AG04449 (cell line): ENCODE results near the gene FAM234B.

Experiments
- CTCF ChIA-PET: fragments of 350-600 bp; formaldehyde crosslinking; extraction: SDS; loops from one replicate; lab custom pipeline; 2021; ENCODE audit warnings: antibody characterized with exemption; lab: Yijun Ruan, JAX
- POLR2A ChIA-PET: fragments of 400-600, 350-600 bp; formaldehyde crosslinking; extraction: SDS; loops from one replicate; lab custom pipeline; 2020; ENCODE audit warnings: antibody characterized with exemption, inconsistent platforms; lab: Yijun Ruan, JAX
- DNase-seq: peaks from one replicate; pipeline ENCODE4 v3.0.0-alpha.2; 2010; ENCODE audit warnings: low read depth, low spot score
- H3K4me3 ChIP-seq: 2 replicates; pipeline ENCODE4 v1.5.1; 2011; ENCODE audit warnings: low read depth, mild to moderate bottlenecking, control low read depth, low read length
- TF ChIP-seq, protein P1 (sequence below): IDR thresholded peaks from one replicate; pipeline ENCODE4 v1.5.1; 2011; ENCODE audit warnings: mild to moderate bottlenecking, moderate library complexity, low read length, control low read depth, inconsistent platforms; ENCODE audit not compliant: insufficient read depth; ENCODE audit errors: missing control alignments

The FAM234B gene

DNA sequence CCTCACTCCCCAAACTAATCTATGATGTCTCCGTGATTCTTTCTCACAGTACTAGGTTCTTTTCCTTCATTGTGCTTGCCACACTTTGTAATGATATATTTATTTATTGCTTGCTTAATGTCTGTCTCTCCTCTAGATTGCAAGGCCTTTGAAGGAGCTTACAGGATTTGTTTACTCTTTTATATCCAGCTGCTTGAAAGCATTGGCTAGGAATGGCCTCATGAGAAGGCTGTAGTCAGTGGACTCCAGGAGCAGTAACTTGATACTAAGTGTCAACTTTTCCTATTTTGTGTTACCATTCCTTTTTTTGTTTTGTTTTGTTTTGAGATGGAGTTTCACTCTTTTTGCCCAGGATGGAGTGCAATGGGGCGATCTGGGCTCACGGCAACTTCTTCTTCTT is 7.3 kb upstream of the FAM234B start:
- CTCF ChIA-PET, result interaction anchor here (2.9 kb wide), 1 partner anchor 13 kb away, joined by 17 read pairs; no protein-coding TSS in a partner anchor
- DNase-seq, result no peak
- TF ChIP-seq, protein P1, sequence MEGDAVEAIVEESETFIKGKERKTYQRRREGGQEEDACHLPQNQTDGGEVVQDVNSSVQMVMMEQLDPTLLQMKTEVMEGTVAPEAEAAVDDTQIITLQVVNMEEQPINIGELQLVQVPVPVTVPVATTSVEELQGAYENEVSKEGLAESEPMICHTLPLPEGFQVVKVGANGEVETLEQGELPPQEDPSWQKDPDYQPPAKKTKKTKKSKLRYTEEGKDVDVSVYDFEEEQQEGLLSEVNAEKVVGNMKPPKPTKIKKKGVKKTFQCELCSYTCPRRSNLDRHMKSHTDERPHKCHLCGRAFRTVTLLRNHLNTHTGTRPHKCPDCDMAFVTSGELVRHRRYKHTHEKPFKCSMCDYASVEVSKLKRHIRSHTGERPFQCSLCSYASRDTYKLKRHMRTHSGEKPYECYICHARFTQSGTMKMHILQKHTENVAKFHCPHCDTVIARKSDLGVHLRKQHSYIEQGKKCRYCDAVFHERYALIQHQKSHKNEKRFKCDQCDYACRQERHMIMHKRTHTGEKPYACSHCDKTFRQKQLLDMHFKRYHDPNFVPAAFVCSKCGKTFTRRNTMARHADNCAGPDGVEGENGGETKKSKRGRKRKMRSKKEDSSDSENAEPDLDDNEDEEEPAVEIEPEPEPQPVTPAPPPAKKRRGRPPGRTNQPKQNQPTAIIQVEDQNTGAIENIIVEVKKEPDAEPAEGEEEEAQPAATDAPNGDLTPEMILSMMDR, result no peak
- no peak overlapping the region for H3K4me3 ChIP-seq
- POLR2A ChIA-PET, result no interaction called here

DNA sequence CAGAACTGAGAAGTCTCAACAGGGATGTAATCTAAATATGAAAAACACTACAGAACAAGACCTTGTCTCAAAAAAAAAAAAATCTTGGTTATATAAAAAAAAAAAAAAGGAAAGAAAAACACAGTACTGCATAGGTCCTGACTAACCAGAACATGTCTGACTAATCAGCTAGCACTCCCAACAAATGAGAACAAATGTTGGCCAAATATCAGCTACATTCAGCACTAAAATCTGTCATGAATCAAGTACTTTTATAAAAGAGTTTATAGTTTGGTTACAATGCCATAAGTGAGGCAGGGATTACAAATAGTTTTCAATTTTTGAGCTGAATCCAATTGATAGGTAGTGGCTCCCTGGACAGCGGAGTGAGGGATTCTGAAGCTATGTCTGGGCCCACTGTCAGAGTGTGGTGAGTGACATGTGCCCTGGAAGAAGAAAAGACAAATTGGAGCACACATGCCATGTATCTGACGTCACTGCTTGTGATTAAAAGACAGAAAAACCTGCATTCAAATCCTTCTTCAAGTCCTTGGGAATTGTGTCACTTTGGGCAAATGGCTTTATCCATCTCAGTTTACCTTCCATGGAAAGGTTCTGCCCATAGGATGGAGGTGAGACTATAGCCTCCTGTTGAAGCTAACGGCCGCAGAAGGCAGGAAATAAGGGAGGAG is 5.6 kb upstream of the FAM234B start:
- TF ChIP-seq, protein P1, result no peak
- no peak overlapping the region for H3K4me3 ChIP-seq
- ChIA-PET POLR2A (interaction anchor here (0.6 to 0.9 kb wide), 2 partner anchors 59 to 158 kb away, joined by 5 to 7 read pairs; partner anchors contain the start of gene EMP1), CTCF (interaction anchor here (1.2 to 2.9 kb wide), 4 partner anchors 13 to 173 kb away, joined by 3 to 17 read pairs (median 8); no protein-coding TSS in a partner anchor)
- DNase-seq, result peak; percentile 65

DNA sequence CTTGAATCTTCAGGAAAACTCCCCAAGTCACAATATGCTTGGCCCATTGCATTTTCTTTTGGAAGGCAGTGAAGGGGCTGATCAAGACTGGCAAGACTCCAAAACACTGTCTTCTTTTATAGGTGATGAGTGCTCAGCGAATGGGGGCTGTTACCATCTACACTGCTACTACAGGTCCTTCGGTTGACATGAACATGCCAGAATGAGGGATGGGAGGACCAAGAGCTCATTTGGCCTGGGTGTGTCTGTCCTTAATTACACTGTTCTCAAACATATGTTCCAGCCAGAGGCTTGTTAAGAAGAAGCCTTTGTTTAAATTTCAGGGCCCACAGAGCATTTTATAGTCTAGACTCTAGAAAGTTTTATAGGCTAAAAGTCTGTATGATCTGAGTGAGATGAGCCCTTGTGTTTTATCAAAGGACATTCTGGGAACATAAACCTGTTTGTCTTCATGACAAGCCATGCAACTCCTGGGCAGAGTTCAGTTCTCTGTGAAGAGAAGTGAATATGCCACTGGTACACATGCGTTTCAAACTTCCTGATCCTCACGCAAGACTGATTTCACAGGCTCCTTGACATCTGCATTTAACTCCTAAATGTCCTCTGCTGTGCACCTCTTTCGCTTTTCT is 4.7 kb upstream of the FAM234B start:
- TF ChIP-seq, protein P1, result no peak
- H3K4me3 ChIP-seq, result no peak overlapping the region
- POLR2A ChIA-PET, result interaction anchor here (0.6 kb wide), 1 partner anchor 10 kb away, joined by 3 read pairs; no protein-coding TSS in a partner anchor
- DNase-seq, result no peak
- CTCF ChIA-PET, result interaction anchor here (2.9 kb wide), 1 partner anchor 172 kb away, joined by 10 read pairs; no protein-coding TSS in a partner anchor

DNA sequence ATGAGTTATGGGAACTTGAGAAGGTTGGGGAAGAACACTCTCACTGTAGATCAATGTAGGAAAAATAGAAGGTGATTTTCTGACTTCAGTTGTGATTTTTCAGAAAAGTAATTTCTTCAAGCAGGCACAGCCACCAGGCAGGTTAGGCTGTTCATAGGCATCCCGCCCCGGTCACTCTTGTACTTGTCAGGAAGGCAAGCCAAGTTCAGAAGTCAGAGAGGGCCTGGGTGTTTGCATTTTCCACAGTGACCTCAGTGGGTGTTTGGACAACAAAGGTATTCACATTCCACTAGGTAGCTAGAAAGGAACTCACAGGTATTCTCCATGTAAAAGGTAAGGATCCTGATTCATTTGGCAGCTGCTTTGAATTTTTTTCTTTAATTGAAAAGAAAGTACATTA is 3.0 kb upstream of the FAM234B start:
- TF ChIP-seq, protein P1, result no peak
- ChIA-PET POLR2A (no interaction called here), CTCF (interaction anchor here (1.3 to 2.9 kb wide), 2 partner anchors 13 to 171 kb away, joined by 5 to 10 read pairs; no protein-coding TSS in a partner anchor)
- no peak overlapping the region for H3K4me3 ChIP-seq
- no peak for DNase-seq

DNA sequence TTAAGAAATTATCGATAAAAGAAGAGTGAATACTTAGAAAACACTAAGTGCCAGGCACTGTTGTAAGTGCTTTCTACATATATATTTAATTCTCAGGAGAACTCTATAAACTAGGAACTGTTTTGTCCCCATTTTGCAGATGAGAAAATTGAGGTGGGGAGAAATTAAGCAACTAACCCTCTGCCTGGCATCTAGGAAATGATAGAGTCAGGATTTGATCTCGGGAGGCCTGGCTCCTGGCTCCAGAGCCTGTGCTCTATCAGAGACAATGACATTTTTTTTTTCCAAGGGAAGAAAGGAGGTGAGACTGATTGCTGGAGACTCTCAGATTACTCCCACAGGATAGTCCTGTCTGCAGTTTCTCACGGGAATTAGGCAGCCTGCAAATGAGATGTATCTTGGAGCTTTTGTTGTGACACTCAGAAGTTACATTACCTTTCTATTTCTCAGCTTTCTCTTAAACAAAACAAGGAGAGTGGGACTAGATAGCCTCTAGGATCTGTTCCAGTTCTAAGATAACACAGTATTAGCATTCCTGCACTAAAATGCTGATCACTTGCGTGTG is 1.4 kb upstream of the FAM234B start:
- no peak for DNase-seq
- no peak overlapping the region for H3K4me3 ChIP-seq
- TF ChIP-seq, protein P1, result no peak
- POLR2A ChIA-PET, result no interaction called here
- CTCF ChIA-PET, result interaction anchor here (0.7 to 3.3 kb wide), 4 partner anchors 19 to 169 kb away, joined by 3 to 18 read pairs (median 4); no protein-coding TSS in a partner anchor
